GM19099 (cell line): Measurements from ENCODE around the gene KRTAP29-1.
"Not testable (repeated sequence)": the region's sequence is repeated elsewhere in the genome, so short reads cannot be mapped to it uniquely, and the experiment has no call there.

Source experiments
- POLR2A ChIP-seq: IDR thresholded peaks from 3 replicates; pipeline ENCODE4 v1.6.1; 2011; ENCODE audit warnings: low read depth; ENCODE audit not compliant: insufficient read length; ENCODE audit errors: extremely low read depth

KRTAP29-1 gene, protein sequence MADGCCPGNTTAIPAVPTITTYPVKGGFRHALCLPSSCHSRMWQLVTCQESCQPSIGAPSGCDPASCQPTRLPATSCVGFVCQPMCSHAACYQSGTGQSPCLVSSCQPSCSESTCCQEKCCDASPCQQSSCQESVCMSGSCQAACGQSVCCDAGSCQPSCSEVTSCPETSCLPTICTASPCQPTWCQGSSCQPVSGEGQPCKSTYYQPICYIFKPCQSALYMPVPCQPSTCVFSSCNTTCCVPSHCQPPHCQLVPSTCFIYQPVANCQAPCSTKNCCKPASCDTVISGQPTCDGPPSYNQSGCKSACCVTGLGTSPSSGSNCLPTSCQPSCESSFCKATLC

DNA sequence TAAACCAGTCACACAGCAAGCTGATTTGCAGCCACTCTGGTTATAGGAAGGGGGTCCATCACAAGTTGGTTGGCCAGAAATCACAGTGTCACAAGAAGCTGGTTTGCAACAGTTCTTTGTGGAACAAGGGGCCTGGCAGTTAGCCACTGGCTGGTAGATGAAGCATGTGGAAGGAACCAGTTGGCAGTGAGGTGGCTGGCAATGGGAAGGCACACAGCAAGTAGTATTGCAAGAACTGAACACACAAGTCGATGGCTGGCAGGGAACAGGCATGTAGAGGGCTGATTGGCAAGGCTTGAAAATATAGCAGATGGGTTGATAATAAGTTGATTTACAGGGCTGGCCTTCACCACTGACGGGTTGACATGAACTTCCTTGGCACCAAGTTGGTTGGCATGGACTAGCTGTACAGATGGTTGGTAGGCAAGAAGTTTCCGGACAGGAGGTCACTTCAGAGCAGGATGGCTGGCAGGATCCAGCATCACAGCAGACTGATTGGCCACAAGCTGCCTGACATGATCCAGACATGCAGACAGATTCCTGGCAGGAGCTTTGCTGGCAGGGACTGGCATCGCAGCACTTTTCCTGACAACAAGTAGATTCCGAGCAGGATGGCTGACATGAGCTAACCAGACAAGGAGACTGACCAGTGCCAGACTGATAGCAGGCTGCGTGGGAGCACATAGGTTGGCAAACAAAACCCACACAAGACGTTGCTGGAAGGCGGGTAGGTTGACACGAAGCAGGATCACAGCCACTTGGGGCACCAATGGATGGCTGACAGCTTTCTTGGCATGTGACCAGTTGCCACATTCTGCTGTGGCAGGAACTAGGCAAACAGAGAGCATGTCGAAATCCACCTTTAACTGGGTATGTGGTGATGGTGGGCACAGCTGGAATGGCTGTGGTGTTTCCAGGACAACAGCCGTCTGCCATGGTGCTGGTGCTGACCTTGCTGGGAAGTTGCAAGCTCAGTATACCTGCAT is at the start of gene KRTAP29-1:
KRTAP29-1 (minus strand) TSS at position 936 of the 986 bp plus-strand sequence; CDS start at position 936, 0 bp downstream.
- no peak for TF ChIP-seq POLR2A

DNA sequence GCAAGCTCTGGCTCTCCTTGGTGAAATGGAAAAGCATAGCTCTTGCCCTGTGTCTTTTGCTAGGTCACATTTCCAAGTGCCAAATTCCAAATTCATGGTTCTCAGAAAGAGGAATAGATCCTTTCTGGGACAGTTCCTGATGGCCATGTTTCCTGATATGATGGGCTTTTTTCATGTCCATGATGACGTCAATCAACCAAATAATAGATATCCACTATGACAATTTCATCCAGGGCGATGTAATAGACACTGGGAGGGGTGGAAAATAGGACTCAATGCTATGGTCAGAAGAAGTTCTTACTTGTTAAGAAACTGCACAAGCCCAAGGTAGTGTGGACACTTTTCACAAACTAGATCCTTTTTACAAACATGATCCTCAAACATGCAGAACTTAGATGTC is 48.5 kb upstream of the KRTAP29-1 start:
- TF ChIP-seq POLR2A, result no peak

DNA sequence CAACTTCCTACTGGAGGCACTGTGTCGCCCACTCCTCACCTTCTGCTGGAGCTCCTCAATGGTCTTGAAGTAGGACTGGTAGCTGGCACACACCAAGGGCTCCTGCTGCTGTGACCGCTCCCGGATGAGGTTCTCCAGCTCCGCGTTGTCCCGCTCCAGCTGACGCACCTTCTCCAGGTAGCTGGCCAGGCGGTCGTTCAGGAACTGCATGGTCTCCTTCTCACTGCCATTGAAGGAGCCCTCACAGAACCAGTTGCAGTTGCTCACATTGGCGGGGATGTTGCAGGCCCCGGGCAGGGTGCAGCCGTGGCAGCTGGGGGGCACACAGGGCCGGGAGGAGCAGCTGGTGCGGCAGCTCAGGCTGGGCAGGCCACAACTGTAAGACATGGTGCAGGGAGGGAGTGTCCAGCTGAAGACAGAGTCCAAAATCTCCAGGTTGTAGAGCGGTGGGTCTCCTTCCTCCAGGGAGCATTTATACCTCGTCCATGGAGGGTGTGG is 47.8 kb upstream of the KRTAP29-1 start, which contains the start of gene KRT33A:
KRT33A (minus strand) TSS at position 448 of the 498 bp plus-strand sequence; CDS start at position 387, 61 bp downstream.
- TF ChIP-seq POLR2A, result not testable (repeated sequence)

DNA sequence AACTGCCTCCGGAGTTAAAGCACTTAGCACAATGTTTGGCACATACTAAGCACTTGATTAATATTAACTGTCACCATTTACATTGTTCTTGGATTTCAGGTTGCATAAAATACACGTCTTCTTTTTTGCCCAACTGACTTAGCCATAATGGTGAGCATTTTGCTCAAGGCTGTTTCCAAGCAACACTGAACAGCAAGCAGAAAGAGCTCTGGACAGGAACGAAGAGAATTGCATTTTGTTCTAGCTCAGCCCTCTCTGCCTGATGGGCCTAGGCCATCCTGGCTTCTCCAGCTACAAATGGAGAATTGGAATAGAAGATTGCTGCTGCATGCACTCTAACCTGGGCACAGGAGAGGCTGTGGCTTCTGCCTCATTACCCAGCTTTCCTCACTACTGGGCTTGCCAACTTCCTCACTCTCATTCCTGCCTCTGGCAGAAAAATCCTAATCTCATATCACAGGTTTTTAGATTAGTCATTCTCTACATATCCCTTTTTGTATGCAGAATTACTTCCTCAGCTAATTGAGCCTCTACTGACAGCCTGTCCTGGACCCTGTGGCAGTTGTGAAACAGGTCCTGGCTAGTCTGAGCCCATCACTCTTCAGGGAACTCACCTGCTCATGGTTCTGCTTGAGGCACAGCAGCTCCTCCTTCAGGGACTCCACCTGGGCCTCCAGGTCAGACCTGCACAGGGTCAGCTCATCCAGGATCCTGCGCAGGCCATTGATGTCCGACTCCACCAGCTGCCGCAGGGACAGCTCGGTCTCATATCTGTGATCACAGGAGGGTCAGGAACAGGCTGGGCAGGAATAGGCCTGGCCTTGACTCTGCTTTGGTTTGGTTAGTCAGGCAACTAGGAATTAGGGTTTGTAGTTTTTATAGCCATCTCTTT is 45.5 kb upstream of the KRTAP29-1 start:
- TF ChIP-seq POLR2A, result no peak

DNA sequence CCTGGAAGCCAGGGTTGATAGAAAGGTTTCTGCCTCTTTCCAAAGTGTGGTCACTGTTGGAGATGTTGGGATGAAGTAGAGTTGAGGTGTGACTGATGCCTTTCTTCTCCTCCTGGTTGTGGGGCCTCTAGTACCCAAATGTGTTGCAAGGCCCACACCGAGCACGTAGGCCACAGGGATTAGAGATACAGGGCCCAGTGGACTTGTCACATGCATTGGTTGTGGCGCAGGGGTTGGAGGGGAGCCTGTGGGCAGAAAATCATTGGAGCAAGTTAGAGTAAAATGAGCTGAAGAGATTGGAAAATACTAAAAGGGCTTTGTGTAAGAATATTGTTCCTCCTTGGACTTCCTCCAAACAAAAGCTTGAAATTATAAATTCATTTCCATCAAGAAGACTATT is 43.3 kb upstream of the KRTAP29-1 start:
- TF ChIP-seq POLR2A, result no peak

DNA sequence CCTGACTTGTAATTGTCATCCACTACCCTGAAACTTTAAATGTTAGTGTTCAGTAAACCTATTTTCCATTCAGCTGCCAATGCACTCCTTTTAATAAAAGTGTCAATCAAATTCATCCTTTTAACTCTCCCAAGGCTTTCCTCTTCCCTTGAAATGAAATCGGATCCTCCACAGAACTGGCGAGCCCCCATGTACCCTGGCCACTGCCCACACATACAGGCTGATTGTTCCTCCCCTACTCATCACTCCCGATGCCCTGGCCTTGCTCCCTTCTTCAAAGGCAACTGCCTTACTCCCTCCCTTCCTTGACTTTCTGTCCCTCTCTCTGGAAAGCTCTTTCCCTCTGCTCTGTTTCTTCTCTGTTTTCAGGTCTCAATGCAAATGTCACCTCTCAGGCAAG is 40.4 kb upstream of the KRTAP29-1 start:
- no peak for TF ChIP-seq POLR2A

DNA sequence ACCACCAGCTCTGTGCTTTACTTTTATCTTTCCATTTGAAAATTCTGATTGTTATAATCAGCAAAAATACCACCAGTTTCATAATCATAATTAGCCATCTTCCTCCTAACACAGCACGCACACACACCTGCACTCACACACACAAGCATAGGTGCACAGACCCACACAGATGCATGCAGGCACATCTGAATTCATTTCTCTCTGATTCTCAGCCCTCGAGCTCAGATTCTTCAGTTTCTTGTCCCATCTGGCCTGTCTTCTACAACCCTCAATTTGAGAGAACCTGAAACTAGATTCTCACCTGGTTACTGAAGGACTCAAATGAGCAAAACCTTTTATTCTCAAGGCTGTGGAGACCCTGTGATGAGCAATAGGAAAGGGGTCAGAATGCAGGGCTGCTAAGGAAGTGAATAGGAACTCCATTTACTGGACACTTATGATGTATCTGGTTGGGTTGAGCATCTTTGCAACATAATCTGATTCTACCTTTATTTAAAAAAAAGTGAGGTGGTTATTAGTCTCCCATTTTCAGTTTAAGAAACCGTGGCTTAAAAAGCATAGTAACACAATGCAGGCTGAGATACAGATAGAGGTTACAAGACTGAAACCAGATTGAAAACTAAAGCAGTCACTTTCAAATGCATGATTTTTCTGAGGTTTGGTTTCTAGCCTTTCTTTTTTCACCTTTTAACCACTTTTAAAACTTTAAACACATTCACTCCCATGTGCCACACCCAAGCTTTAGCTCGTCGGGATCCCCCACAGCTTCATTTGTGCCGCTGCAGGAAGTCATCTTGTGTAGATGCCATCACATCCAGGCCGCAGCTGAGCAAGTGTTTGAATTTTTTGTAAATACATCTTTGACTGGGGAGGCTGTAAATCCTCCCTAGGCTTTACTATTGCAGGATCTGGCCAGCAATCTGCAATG is 38.5 kb upstream of the KRTAP29-1 start:
- no peak for TF ChIP-seq POLR2A

DNA sequence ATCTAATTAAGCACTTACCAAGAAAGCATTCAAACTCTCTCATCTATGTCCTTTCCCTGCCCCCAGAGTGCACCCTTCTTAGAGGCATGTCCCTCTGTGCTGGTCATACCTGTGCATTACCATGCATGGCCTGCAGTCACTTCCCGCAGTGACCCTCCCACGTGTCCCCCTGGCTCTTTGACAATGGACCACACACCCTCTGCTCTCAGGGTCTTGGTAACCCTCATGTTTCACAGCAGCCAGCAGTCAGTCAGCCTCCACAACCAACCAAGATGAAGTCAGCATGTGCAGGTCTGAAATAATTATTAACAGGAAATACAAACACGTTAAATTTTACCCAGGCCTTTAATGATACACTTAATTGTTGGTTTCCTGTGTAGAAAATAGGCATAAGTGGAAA is 37.8 kb upstream of the KRTAP29-1 start:
- TF ChIP-seq POLR2A, result no peak

DNA sequence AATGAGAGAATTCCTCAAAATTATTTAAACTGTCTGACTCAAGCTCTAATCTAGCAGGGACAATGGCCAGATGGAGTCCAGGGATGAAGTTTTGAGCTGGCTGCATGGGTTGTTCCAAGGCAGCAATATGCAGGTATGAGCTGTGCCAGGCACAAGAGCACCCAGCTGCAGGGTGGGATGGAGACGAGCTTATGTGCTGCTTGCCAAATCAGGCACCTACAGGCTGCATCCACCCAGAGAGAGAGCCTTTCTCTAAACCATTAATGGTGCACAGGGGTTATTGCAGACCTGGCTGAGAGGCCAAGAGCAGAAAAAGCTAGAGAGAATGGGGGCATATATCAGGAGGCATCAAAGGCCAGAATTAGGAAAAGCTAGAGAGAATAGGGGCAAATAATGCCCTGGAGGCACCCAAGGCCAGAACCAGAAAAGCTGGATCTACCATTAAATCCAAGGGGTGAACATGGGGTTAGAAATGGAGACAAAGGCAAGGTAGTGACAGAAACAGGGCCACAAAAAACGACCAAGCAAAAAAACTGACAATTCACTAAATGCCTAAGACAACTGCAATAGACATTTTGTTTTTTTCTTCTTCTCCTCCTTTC is 37.0 kb upstream of the KRTAP29-1 start:
- TF ChIP-seq POLR2A, result no peak

DNA sequence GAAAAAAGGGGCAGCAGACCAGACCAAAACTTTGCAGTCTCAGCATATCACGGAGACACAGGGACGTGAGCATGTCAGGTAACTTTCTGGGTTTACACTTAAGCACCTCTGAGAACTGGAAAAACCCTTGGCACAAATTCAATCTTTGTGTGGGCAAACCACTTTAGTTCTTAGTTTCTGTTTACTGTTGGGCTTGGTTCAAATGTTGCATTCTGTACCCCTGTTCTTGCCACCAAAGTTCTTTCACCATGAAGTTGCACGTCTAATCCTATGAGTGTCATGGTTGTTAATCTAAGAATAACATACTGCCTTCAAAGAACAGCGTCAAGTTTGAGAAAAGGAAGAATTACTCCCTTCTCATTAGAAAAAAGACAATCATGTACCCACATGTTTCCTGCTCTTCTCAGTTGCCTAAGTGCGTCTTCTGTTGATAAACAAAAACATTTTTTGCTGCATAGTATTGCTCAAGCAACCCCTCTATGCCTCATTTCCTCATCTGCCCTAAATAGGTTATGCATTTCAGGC is 36.4 kb upstream of the KRTAP29-1 start:
- no peak for TF ChIP-seq POLR2A

DNA sequence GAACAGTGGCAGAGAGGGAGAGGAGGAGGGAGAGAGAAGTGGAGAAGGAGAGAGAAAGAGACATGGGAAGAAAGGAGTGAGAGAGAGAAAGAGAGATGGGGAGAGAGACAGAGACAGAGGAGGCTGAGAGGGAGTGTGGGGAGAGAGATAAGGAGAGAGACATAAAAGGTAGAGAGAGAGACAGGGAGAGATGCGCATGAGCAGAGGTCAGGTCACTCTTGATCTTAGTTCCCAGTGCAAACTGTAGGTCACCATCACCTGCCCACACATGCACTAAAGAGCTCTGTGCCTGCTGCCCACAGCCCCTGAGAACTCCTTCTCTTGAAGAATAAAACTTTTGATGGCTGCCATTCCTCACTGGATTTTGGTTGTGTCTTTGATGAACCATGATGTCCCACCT is 33.1 kb upstream of the KRTAP29-1 start:
- TF ChIP-seq POLR2A, result no peak

DNA sequence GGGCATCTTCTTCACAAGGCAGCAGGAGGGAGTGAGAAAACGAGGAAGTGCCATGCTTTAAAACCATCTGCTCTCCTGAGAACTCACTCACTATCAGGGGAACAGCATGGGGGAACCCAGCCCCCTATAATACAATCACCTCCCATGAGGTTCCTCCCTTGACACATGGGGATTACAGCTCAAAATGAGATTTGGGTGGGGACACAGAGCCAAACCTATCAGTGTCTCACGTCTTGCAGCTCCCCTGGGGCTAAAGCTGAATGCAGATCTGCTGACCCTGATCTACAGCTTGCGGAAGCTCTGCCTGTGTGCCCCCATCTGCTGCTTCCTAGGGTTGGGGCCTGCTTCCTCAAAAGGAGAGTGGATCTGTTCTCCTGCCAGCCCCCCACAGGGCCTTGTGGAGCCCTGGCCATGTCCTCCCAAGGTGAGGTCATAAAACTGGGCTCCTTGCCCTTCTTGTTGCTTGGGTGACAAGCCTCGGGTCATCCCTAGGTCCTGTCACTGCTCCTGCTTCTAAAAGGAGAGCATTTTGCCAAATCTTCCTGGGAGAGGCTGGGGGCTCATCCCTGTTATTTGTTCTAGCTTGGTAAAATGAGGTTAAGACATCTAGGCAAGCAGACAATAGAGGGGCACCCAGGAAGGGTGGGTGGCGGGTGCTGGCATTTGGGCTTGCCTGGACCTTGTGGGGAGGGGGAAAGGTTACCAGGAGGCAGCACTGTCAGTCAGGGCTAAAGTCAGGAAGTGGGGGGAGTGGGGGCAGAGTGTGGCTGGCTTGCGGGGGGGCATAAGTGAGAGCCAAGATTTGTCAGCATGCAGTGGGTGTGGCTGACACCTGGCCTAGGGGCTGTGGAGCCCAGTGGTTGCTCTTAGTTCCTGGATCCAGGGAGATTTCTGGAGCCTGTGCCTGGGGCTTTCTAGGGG is 32.0 kb upstream of the KRTAP29-1 start:
- TF ChIP-seq POLR2A, result no peak
